HG03520 (cell line): ENCODE results near the gene PAPPA2.

ENCODE experiments used
- ATAC-seq: cut with Tn5 transposase; IDR thresholded peaks from one replicate; pipeline ENCODE4 v1.9.1; 2021; ENCODE audit warnings: mild to moderate bottlenecking, moderate library complexity; ENCODE audit not compliant: unreplicated experiment

The PAPPA2 gene

GRCh38 chr1:176884911-176885310 is 421.9 kb downstream of the PAPPA2 start:
- ATAC-seq, result no peak

GRCh38 chr1:176885341-176885740 is 422.4 kb downstream of the PAPPA2 start:
- no peak for ATAC-seq

GRCh38 chr1:176885751-176886150 is 422.8 kb downstream of the PAPPA2 start:
- ATAC-seq, result no peak

GRCh38 chr1:176888471-176889032 is 425.6 kb downstream of the PAPPA2 start:
- ATAC-seq, result no peak

- no peak for ATAC-seq
Measured at GRCh38 chr1:176893625-176894352, 430.8 kb downstream of the PAPPA2 start.

- no peak for ATAC-seq
Measured at GRCh38 chr1:176894450-176894849, 431.5 kb downstream of the PAPPA2 start.
